NOMO-1 (cell line): ENCODE data around the gene CSTPP1.
"Not testable (repeated sequence)": the region's sequence is repeated elsewhere in the genome, so short reads cannot be mapped to it uniquely, and the experiment has no call there.

Source experiments
- DNase-seq, 2 experiments: peaks; one replicate each; lab custom pipeline; 2025; ENCODE audit not compliant: unreplicated experiment in 2 of 2; lab: John Stamatoyannopoulos, UW

CSTPP1 gene

GRCh38 chr11:46952553-46952952 is 16.0 kb downstream of the CSTPP1 start:
- DNase-seq: peak in 1 of 2 experiments; percentile 27

- DNase-seq: no peak
Measured at GRCh38 chr11:46953093-46953492, 16.5 kb downstream of the CSTPP1 start.

GRCh38 chr11:46958777-46959176 is 22.2 kb downstream of the CSTPP1 start:
- no peak for DNase-seq

- DNase-seq: no peak
Measured at GRCh38 chr11:46961041-46961440, 24.5 kb downstream of the CSTPP1 start.

- not testable (repeated sequence) for DNase-seq
Measured at GRCh38 chr11:46961886-46962285, 25.3 kb downstream of the CSTPP1 start.

GRCh38 chr11:46963844-46964243 is 27.3 kb downstream of the CSTPP1 start:
- no peak for DNase-seq

- no peak for DNase-seq
Measured at GRCh38 chr11:46966773-46967172, 30.2 kb downstream of the CSTPP1 start.

- DNase-seq: no peak
Measured at GRCh38 chr11:46967962-46968361, 31.4 kb downstream of the CSTPP1 start.

GRCh38 chr11:46969379-46969778 is 32.8 kb downstream of the CSTPP1 start:
- DNase-seq: no peak

GRCh38 chr11:46970913-46971625 is 34.5 kb downstream of the CSTPP1 start:
- DNase-seq: no peak

GRCh38 chr11:46972343-46972742 is 35.8 kb downstream of the CSTPP1 start:
- DNase-seq: peak; percentile 75 to 87

- no peak for DNase-seq
Measured at GRCh38 chr11:46972821-46973220, 36.3 kb downstream of the CSTPP1 start.

GRCh38 chr11:46976182-46976854 is 39.8 kb downstream of the CSTPP1 start:
- no peak for DNase-seq

GRCh38 chr11:46977038-46977813 is 40.7 kb downstream of the CSTPP1 start:
- no peak for DNase-seq

GRCh38 chr11:46978005-46978491 is 41.5 kb downstream of the CSTPP1 start:
- DNase-seq: no peak

GRCh38 chr11:46979358-46979757 is 42.8 kb downstream of the CSTPP1 start:
- DNase-seq: no peak

GRCh38 chr11:46981436-46981835 is 44.9 kb downstream of the CSTPP1 start:
- no peak for DNase-seq

GRCh38 chr11:46982797-46983452 is 46.4 kb downstream of the CSTPP1 start:
- DNase-seq: no peak

- no peak for DNase-seq
Measured at GRCh38 chr11:46983598-46983997, 47.0 kb downstream of the CSTPP1 start.

- no peak for DNase-seq
Measured at GRCh38 chr11:46984548-46984947, 48.0 kb downstream of the CSTPP1 start.

- no peak for DNase-seq
Measured at GRCh38 chr11:46984987-46985386, 48.4 kb downstream of the CSTPP1 start.
